Endothelial cell of umbilical vein (primary cell): Measurements from ENCODE around the gene C2CD3. TPM values are rescaled to one million over a fixed set of nuclear protein-coding genes. Genes with fewer than 3 reads are reported as not detected.

Experiments used
- BruUV-seq: library from RNA; stranded (reverse); fragments of 400-500 nt; replicated peaks from 2 replicates; lab custom pipeline; 2021; lab: Mats Ljungman, UMichigan
- CTCF ChIA-PET: fragments of 300-600, 350-600 bp; sonication (Branson Sonifier 250); formaldehyde crosslinking; loops from one replicate; lab custom pipeline; 2021; ENCODE audit warnings: antibody characterized with exemption, inconsistent platforms; lab: Charles Lee
- POLR2A ChIA-PET: fragments of 300-600, 350-600 bp; sonication (Branson Sonifier 250); formaldehyde crosslinking; loops from one replicate; lab custom pipeline; 2021; ENCODE audit warnings: antibody characterized with exemption, inconsistent platforms; lab: Charles Lee
- DNase-seq: peaks from one replicate; pipeline ENCODE4 v3.0.0-alpha.2; 2011; ENCODE audit warnings: low read depth, low spot score
- FAIRE-seq: peaks from 2 replicates; lab custom pipeline; 2011; peaks lifted over from hg19 to GRCh38; lab: Jason Lieb, UNC
- H2AFZ ChIP-seq: 2 replicates; pipeline ENCODE4 v1.6.0; 2012; ENCODE audit warnings: low read depth, low read length, control low read depth, inconsistent platforms
- H3K27ac ChIP-seq: 2 replicates; pipeline ENCODE4 v1.5.1; 2011; ENCODE audit warnings: low read depth, mild to moderate bottlenecking, control low read depth, low read length, moderate library complexity; ENCODE audit not compliant: insufficient read depth
- H3K27me3 ChIP-seq, 2 experiments: 2 replicates each; pipeline versions ENCODE4 v1.6.0 to v1.6.1; 2011; ENCODE audit warnings: low read length in 2 of 2, mixed read lengths in 1 of 2; ENCODE audit not compliant: control insufficient read depth in 2 of 2, insufficient read depth in 2 of 2
- H3K36me3 ChIP-seq, 2 experiments: 2 replicates in 1 of 2; 3 replicates in 1 of 2; pipeline ENCODE4 v1.5.1; 2011; ENCODE audit warnings: low read length in 2 of 2, mild to moderate bottlenecking in 1 of 2, moderate library complexity in 1 of 2; ENCODE audit not compliant: control insufficient read depth in 2 of 2, insufficient read depth in 2 of 2; ENCODE audit errors: extremely low read depth in 1 of 2
- H3K4me1 ChIP-seq: 3 replicates; pipeline ENCODE4 v1.5.1; 2011; ENCODE audit warnings: mild to moderate bottlenecking, low read length; ENCODE audit not compliant: control insufficient read depth, insufficient read depth; ENCODE audit errors: extremely low read depth
- H3K4me2 ChIP-seq: 2 replicates; pipeline ENCODE4 v1.6.1; 2011; ENCODE audit warnings: low read length, control low read depth, mixed read lengths; ENCODE audit not compliant: insufficient read depth
- H3K4me3 ChIP-seq, 3 experiments: fragments of 200-600 bp in 1 of 3; sonication (generic), shearing (Covaris generic) in 1 of 3; replicated peaks in 1 of 3; 2 replicates each; pipeline ENCODE4 v1.5.1; 2011 to 2016; ENCODE audit warnings: control low read depth in 3 of 3, low read length in 3 of 3, mild to moderate bottlenecking in 2 of 3, inconsistent platforms in 1 of 3, low read depth in 1 of 3, moderate library complexity in 1 of 3; ENCODE audit not compliant: insufficient read depth in 1 of 3
- H3K79me2 ChIP-seq: 2 replicates; pipeline ENCODE4 v1.6.0; 2012; ENCODE audit warnings: low read length, inconsistent platforms; ENCODE audit not compliant: control insufficient read depth, insufficient read depth
- H3K9ac ChIP-seq: replicated peaks from 2 replicates; pipeline ENCODE3; 2011; ENCODE audit warnings: low read length, control low read depth; ENCODE audit not compliant: insufficient read depth; ENCODE audit errors: extremely low read depth
- H3K9me1 ChIP-seq: replicated peaks from 3 replicates; pipeline ENCODE4 v1.6.0; 2011; ENCODE audit warnings: mild to moderate bottlenecking, low read length; ENCODE audit not compliant: control insufficient read depth, insufficient read depth; ENCODE audit errors: extremely low read depth
- H3K9me3 ChIP-seq: replicated peaks from 2 replicates; pipeline ENCODE4 v1.5.1; 2012; ENCODE audit warnings: low read length, inconsistent platforms; ENCODE audit not compliant: control insufficient read depth, insufficient read depth
- H4K20me1 ChIP-seq: replicated peaks from 2 replicates; pipeline ENCODE3; 2011; ENCODE audit warnings: mild to moderate bottlenecking, low read length; ENCODE audit not compliant: control insufficient read depth, insufficient read depth; ENCODE audit errors: extremely low read depth
- CTCF ChIP-seq, 2 donors: IDR thresholded peaks; 1 replicate in 1 of 2; 2 replicates in 1 of 2; pipeline ENCODE4 v1.5.1; 2011; ENCODE audit warnings: low read length in 2 of 2, mild to moderate bottlenecking in 2 of 2, moderate library complexity in 2 of 2, control low read depth in 1 of 2, inconsistent platforms in 1 of 2, low read depth in 1 of 2; ENCODE audit not compliant: insufficient read depth in 1 of 2; ENCODE audit errors: extremely low read depth in 1 of 2
- EZH2 ChIP-seq: IDR thresholded peaks from 2 replicates; pipeline ENCODE4 v1.6.1; 2012; ENCODE audit warnings: borderline replicate concordance, low read depth, mild to moderate bottlenecking, moderate library complexity, low read length, inconsistent platforms; ENCODE audit not compliant: severe bottlenecking
- FOS ChIP-seq: IDR thresholded peaks from 2 replicates; pipeline ENCODE4 v1.6.1; 2011; ENCODE audit warnings: mild to moderate bottlenecking, low read length, moderate library complexity, borderline replicate concordance; ENCODE audit not compliant: insufficient read depth
- GATA2 ChIP-seq: IDR thresholded peaks from 2 replicates; pipeline ENCODE4 v1.7.0; 2011; ENCODE audit warnings: low read depth, mild to moderate bottlenecking, moderate library complexity, mixed read lengths, low read length; ENCODE audit not compliant: insufficient read length, insufficient read depth
- JUN ChIP-seq: IDR thresholded peaks from 2 replicates; pipeline ENCODE4 v1.6.1; 2011; ENCODE audit warnings: borderline replicate concordance, low read depth; ENCODE audit not compliant: insufficient read length, insufficient read depth
- MAX ChIP-seq: IDR thresholded peaks from 2 replicates; pipeline ENCODE4 v1.6.1; 2011; ENCODE audit not compliant: insufficient read depth, insufficient read length
- MYC ChIP-seq: IDR thresholded peaks from one replicate; pipeline ENCODE4 v1.6.1; 2011; ENCODE audit warnings: mild to moderate bottlenecking, low read depth, low read length
- POLR2A ChIP-seq: IDR thresholded peaks from 2 replicates; pipeline ENCODE4 v1.6.1; 2012; ENCODE audit warnings: low read depth, mild to moderate bottlenecking, control low read depth, low read length
- POLR2AphosphoS5 ChIP-seq: IDR thresholded peaks from 2 replicates; pipeline ENCODE4 v1.6.1; 2012; ENCODE audit warnings: low read depth, mild to moderate bottlenecking, control low read depth, low read length, moderate library complexity; ENCODE audit not compliant: insufficient read depth
- dilution Hi-C: fragments of 300-500 bp; cut with MboI; formaldehyde crosslinking; loops from one replicate; pipeline ENCODE4 v1.15.0; 2019; ENCODE audit warnings: low sequenced_read_pairs; ENCODE audit not compliant: extremely low pct_ligation_motif_present
- intact Hi-C: fragments of 100-400 bp; cut with micrococcal nuclease; formaldehyde crosslinking; loops from one replicate; pipeline ENCODE4 v1.10.0; 2022
- polyA plus RNA-seq, 4 experiments: library from polyadenylated mRNA; depleted of rRNA in 3 of 4; stranded (reverse) in 3 of 4; unstranded in 1 of 4; fragments of >200 nt; gene quantifications; 2 replicates each; pipeline versions ENCODE4 v1.2.1 to v1.2.3, GENCODE V29; 2011 to 2012; ENCODE audit warnings: missing spikeins in 1 of 4
- total RNA-seq: library from RNA; stranded (reverse); gene quantifications from 2 replicates; pipeline ENCODE4 v1.2.3, GENCODE V29; 2021

The C2CD3 gene
- total and polyA plus RNA-seq, 2 donors (not counting 3 experiments of a cell fraction or from before 2014, with no cell fraction given): 12.9 to 36.6 TPM

DNA sequence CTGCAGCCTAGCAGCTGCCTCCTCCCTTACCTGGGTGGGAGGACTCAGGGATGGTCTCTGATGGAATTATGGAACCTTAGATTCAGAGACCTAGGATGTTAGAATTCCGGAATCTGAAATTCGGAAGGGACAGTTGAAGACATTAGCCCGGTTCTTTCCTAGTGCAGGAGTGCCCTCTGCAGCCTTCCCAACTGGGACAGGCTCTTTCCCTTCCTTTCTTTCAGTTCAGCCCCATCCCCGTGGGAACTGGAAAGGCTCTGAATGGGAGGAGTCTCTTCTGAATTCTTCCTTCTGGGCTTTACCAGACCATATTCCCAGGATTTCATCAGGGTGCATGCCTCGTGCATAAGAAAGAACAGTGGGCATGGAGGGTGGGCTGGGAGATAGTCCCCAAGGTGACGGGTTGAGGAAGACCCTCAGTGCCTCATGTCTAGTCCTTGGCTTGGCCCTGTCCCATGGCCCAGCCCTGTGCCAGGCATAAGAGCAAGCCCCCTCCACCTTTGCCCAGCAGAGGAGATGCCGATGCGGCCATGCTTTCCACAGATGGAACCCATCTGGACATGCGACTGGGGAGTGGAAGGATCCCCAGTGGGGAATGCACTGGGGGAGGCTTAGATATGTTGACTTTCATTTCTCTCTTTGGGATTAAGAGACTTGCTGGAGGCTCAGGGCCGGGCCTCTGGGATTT is 205.6 kb downstream of the C2CD3 start:
- Histone ChIP-seq H3K4me3 (no peak overlapping the region), H3K9ac (no peak overlapping the region), H3K4me1 (no peaks in the 10 kb centered on the region), H3K79me2 (no peaks in the 10 kb centered on the region), H2AFZ (no peak overlapping the region), H3K27ac (no peak overlapping the region), H3K36me3 (no peaks in the 10 kb centered on the region), H3K9me3 (no peaks in the 10 kb centered on the region), H3K27me3 (peaks cover 0 to 2% of the 10 kb centered on the region in 2 experiments), H3K9me1 (no peaks in the 10 kb centered on the region), H3K4me2 (no peak overlapping the region), H4K20me1 (no peaks in the 10 kb centered on the region)
- BruUV-seq: no TSS peak
- TF ChIP-seq MYC (no peak), JUN (no peak), FOS (no peak), EZH2 (no peak), CTCF (IDR thresholded peaks at IDR 0.05; ENCODE audit: extremely low read depth in 1 of 2, insufficient read depth in 1 of 2, low read depth in 1 of 2, low read length in 2 of 2) (no peak), POLR2A (no peak), MAX (no peak), POLR2AphosphoS5 (no peak), GATA2 (no peak)
- intact Hi-C loops (loop anchor here (2.0 to 10.0 kb wide), 2 partner anchors 18 to 130 kb away; partner anchors contain the start of gene UCP2), dilution Hi-C loops (no loop called here)
- CTCF ChIA-PET: interaction anchor here (0.7 to 3.2 kb wide), 6 partner anchors 14 to 488 kb away, joined by 3 to 30 read pairs (median 9); no protein-coding TSS in a partner anchor
- DNase-seq (no peak), FAIRE-seq (no peak)
- POLR2A ChIA-PET: no interaction called here
